ENCODE data around the gene DNAJC3.

DNAJC3 gene

GRCh38 chr13:95841894-95842293, 165.0 kb downstream of the DNAJC3 start:
- DNase-seq (ENCODE audit: low spot score) = no peak

- DNase-seq (ENCODE audit: low spot score) = no peak
These were observed 166.0 kb downstream of the DNAJC3 start for GRCh38 chr13:95842898-95843297.

Measured in globus pallidus (tissue), 1 donor.